Cardiac septum (tissue), 1 donor: Measurements from ENCODE around the gene CDO1. TPM values are rescaled to one million over a fixed set of nuclear protein-coding genes. Genes with fewer than 3 reads are reported as not detected.
"Not testable (repeated sequence)": the region's sequence is repeated elsewhere in the genome, so short reads cannot be mapped to it uniquely, and the experiment has no call there.

Experiments
- DNase-seq: peaks from one replicate; pipeline ENCODE4 v3.0.0-alpha.2; 2020; ENCODE audit warnings: low spot score
- intact Hi-C: fragments of 100-400 bp; cut with DNase I; formaldehyde crosslinking; loops from one replicate; pipeline ENCODE4 v1.14.0; 2022
- total RNA-seq: library from RNA; stranded (reverse); fragmentation: NEBNext Ultra II Directional; extraction: Animal tissue kit (Norgen Biotek cat#: 25700); gene quantifications from one replicate; pipeline ENCODE4 v1.2.1, GENCODE V29; 2021
- donor health status: DM: no; HTN: no; CAD: no.

Gene CDO1
- total RNA-seq, 1 donor from 2014 or later: 3.6 TPM

DNA sequence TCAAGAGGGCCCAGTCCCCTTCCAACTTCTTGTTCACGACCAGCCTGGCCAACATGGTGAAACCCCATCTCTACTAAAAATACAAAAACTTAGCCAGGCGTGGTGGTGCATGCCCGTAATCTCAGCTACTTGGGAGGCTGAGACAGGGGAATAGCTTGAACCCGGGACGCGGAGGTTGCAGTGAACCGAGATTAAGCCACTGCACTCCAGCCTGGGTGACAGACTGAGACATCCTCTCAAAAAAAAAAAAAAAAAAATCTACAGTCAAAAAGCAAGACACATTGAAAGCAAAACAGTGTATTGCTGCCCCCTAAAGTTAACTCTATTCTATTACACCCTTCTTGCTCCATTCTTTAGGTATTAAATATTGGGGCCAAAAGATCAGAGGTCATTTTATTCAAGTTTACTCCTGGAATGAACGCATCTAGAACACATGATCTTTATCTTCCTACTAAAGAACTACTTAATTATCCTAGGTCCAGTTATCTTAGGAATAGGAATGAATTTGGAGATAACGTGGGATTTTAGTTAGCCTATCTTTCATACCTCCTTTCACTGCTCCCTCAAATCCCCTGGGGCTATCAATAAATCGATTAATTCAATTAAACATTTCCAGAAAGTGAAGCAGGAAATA, 22.5 kb upstream of the CDO1 start:
- intact Hi-C loops: loop anchor here (2.0 to 10.0 kb wide), 2 partner anchors 204 to 294 kb away; partner anchors contain the start of gene FEM1C
- DNase-seq: no peak

DNA sequence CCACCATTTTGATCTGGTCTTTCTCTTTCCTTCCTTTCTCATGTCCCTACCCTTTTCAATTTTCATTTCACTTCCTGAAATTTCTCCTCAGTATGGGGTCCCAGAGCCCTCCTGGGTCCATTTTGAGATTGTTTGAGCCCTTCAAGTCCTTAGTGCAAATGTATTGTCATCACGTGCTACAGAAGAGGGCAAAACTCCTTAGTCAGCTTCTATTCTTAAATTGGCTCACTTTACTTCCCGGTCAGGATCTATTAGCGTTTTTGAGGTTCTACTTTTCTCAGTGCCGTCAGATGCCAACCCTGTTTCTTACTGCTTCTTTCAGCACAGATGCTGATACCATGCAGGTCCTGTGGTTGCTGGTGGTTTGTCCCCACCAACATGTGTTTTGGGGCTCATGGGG, 19.0 kb upstream of the CDO1 start:
- no peak for DNase-seq
- intact Hi-C loops: loop anchor here (10.0 kb wide), 1 partner anchor 291 kb away; the partner anchor contains the start of gene FEM1C

DNA sequence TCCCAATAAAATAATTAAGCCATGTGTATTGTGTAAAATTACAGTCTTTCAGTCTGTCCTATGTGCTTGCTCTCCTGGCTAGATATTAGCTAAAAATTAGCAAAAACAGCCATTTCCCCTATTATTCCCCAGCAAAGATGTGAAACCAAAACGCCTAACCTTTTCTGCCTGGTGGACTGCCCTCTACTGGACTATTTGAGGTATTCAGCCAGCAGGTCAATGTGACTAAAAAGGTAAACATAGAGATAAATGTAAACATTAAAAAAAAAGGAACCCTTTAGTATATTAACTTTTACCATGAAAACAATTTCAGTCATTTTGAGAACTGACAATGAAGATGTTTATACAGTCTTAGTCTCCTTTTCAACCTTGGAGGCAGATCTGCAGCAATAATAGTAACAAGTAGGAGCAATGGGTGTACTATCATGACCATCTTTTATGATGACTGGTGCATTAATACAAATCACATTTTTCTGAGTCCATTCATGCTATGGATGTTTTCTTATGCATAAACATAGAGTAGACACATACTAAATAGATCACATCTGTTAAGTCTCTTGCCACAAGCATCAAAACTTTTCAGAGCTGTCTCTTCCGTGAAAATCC, 14.8 kb upstream of the CDO1 start:
- DNase-seq: no peak
- intact Hi-C loops: loop anchor here (10.0 kb wide), 1 partner anchor 286 kb away; the partner anchor contains the start of gene FEM1C

DNA sequence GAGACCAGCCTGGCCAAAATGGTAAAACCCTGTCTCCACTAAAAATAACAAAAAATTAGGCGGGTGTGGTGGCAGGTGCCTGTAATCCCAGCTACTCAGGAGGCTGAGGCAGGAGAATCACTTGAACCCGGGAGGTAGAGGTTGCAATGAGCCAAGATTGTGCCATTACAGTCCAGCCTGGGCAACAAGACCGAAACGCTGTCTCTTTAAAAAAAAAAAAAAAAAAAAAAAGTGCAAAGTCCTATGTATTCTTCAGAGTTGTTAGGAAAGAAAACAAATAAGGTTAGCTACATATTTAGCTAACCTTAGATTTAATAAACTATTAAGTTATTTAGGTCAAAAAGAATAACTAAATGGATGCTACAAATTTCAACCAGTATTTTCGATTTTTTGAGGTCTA, 13.5 kb upstream of the CDO1 start:
- intact Hi-C loops: loop anchor here (10.0 kb wide), 1 partner anchor 285 kb away; the partner anchor contains the start of gene FEM1C
- DNase-seq: no peak

DNA sequence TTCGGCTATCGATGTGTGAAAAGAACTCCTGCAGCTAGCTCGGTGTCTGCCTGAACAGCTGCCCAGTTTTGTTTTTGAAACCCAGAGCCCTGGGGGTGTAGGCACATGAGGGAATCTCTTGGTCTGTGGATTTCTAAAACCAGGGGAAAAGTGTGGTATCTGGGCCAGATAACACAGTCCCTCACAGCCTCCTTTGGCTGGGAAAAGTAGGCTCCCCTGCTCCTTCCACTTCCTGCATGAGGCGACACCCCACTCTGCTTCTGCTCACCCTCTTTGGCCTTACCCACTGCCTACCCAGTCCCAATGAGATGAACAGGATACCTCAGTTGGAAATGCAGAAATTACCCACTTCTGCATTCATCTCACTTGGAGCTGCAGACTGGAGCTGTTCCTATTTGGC, 9.5 kb upstream of the CDO1 start:
- intact Hi-C loops: no loop called here
- DNase-seq: no peak

DNA sequence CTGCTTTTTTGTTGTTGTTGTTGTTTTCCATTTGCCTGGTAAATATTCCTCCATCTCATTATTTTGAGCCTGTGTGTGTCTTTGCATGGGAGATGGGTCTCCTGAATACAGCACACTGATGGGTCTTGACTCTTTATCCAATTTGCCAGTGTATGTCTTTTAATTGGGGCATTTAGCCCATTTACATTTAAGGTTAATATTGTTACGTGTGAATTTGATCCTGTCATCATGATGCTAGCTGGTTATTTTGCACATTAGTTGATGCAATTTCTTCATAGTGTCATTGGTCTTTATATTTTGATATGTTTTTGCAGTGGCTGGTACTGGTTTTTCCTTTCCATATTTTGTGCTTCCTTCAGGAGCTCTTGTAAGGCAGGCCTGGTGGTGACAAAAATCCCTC, 8.5 kb upstream of the CDO1 start:
- intact Hi-C loops: loop anchor here (5.0 kb wide), 1 partner anchor 453 kb away; no protein-coding TSS in a partner anchor
- not testable (repeated sequence) for DNase-seq

DNA sequence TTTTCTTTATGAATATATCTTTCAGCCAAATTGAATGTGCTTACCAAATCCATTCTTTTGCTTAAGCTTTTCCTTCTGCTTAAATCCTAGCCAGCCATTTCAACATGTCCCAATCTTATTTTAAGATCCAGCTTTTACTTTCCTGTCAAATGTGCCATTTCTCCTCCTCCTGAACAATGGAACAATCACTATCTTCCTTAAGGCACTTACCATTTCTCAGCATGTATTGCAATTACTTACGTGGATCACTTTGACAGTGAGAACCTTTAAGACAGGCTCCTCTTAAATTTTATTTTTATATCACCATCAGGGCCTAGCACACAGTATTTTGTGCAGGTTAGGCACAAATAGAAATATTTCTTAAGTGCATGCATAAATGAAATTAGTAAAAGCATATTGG, 4.4 kb upstream of the CDO1 start:
- DNase-seq: no peak
- intact Hi-C loops: loop anchor here (5.0 kb wide), 1 partner anchor 449 kb away; no protein-coding TSS in a partner anchor

DNA sequence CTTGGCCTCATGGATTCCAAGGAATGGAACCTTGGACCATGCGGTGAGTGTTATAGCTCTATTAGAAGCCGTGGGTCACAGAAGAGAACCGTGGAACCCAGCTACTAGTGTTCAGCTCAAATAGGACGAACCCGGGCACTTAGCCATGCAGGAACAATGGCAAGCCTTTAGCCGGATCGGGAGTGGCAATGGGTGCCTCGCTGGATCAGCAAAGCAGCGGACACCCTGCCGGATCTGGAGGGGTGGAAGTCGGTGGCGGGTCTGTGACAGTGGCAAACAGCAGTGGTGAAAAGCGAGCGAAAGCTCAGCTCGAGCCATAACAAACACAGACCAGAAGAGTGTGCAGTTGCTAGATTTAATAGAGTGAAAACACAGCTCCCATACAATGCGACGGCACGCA, 2.4 kb upstream of the CDO1 start:
- intact Hi-C loops: loop anchor here (5.0 kb wide), 1 partner anchor 42 kb away; no protein-coding TSS in a partner anchor
- no peak for DNase-seq

DNA sequence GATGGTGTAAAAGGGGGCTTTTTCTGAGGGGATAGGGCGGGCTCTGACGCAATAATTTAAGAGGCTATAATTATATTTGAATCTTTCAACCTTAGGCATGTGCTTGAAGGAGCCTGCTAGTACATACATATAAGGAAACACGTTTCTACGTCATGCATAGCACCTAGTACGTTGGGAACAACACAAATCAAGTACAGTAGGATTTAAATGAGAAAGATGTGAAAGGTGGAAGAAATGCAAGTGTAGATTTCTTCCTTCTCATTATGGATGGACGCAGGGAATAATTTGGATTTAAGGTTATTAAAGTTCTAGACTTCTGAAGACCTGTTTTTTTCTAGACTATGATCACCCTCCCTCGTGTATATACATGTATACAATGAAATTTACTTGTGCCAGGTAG, 927 bp upstream of the CDO1 start:
- intact Hi-C loops: loop anchor here (5.0 kb wide), 1 partner anchor 40 kb away; no protein-coding TSS in a partner anchor
- DNase-seq: no peak

DNA sequence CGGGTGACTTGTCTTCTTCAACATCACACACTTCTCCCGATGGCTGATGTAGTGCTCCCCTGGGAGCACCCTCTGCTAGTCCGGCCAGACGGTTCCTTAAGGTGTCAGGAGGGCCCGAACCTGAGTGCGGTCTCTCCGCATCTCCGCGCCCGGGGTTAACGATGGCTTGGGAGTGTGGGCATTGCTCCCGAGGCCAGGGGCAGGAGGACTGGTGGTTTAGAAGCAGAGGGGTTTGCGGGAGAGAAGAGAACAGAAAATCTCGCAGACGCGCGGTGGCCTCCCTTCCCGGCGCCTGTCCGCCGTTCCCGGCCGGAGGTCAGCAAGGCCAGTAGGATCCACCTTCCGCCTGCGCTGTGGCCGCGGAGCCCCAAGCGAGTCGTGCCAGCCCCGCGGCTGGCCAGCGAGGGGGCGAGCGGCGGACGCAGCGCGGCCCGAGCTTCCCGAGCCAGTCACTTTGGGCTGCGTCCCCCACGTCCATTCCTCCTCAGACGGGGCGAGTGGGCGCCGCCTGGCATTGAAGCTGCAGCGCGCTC, 700 bp downstream of the CDO1 start:
- DNase-seq: peak; percentile 66
- intact Hi-C loops: loop anchor here (5.0 kb wide), 1 partner anchor 38 kb away; no protein-coding TSS in a partner anchor

DNA sequence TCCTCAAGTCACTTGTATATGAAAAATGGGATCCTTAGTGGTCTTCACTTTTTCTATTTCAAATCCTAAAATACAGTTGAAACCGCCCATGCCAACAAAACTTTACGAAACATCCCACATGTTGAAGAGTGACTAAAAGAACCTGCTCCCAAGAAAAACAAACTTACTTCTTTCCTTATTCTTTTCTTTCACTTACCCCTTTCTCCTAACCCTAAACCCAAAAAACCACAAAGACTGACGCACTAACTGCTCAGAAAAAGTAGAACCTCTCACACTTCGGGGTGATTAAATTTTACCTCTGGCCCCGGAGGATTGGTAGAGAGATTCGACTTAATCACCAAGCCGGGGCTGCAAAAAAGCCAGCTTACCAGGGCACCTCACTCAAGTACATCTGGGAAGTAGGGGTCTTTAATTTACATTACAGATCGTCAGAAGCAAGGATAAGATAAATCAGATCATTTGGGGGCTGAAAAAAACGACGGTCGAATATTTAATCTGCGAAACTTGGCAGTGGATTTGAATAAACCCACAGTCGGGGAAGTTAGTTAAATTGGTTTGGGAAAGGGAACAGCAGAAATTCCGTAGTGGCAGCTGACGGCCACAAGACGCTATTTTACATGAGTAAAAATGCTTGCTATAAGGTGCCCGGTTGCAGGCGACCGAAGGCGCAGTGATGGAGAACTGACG, 1.3 kb downstream of the CDO1 start:
- intact Hi-C loops: loop anchor here (5.0 kb wide), 1 partner anchor 38 kb away; no protein-coding TSS in a partner anchor
- DNase-seq: no peak

DNA sequence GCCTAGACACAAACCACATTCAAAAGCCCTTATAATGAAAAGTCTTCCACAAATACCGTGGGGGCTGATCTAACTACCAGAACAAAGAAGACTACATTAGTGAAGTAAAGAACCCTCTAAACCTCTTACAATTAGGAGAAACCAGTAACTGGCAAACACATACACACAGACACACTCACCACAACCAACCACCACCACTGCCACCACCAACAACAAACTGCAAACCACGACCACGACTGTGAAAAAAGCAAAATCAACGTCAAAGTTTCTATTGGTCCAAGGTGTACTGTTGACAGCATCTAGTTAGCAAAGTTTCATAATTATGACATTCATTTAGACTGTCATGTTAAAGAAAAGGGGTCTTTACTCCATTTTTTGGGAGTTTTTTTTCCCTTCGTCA, 2.7 kb downstream of the CDO1 start:
- intact Hi-C loops: no loop called here
- no peak for DNase-seq

DNA sequence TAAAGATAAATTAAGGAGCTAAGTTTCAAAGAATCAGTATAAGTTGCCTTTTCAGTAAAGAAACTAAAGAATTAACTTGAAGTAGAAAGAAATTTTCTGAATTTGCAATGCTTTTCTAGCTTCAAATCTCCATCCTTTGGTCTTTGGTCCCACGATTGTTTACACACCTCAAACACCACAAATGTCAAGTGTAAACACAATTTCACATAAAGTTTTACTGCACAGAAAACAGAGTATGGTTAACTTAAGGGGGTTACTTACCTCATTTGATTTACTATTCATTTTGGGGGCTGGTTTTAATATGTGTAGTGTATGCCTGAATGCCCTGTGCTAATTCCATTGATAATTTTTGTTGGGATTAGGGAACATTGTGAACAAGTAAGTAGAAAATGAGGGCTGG, 4.1 kb downstream of the CDO1 start:
- no peak for DNase-seq
- intact Hi-C loops: no loop called here

DNA sequence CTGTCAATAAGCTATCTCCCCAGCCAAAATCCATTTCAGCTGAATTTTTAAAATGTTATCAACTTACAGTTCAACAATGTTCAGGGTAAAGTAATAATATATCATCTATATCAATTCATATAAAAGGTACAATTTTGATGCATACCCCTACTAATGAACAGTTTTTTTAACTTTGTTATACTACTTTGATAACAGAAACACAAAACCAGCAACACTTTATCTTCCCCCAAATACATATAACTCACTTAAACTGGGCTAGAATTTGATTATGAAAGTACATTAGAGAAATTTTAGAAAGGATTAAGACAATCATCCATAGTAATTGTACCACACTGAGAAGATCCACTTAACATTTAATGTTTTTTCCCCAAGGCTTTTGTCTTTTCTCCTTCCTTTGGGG, 5.1 kb downstream of the CDO1 start:
- no peak for DNase-seq
- intact Hi-C loops: no loop called here

DNA sequence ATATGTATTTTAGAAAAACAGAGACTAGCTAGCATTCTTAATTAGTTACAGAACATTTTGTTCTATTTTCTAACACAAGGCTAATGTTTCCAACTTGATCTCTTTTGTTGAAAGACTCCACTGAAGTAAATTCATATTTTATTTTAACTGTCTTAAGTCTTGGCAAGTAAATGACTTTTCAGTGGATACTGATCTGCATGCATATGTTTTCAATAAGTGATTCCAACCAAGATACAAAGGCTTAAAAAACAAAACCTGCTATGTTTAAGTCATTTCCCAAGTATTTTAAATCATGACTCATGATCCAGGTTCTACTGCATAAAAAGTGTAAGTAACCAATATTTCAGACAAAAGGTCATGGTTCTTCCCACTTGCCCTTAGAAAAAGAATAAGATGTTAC, 5.7 kb downstream of the CDO1 start:
- DNase-seq: no peak
- intact Hi-C loops: no loop called here

DNA sequence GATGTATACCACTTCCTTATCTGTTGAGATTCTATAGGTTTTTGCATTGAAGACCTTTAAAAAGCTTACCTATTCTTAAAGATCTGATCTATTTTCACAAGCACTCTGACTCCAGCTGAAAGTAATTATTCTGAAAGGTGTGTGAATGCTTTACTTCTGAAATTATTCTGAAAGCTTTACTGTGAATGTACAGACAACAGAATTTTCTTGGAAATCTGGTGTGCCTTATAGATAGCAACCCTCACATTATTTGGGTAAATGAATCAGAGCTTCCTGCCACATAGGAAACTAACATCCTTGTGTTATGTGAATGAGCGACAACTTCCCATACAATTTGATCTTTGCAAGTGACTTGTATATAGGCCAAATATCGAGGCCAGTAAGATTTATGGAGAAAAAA, 6.5 kb downstream of the CDO1 start:
- intact Hi-C loops: no loop called here
- no peak for DNase-seq

DNA sequence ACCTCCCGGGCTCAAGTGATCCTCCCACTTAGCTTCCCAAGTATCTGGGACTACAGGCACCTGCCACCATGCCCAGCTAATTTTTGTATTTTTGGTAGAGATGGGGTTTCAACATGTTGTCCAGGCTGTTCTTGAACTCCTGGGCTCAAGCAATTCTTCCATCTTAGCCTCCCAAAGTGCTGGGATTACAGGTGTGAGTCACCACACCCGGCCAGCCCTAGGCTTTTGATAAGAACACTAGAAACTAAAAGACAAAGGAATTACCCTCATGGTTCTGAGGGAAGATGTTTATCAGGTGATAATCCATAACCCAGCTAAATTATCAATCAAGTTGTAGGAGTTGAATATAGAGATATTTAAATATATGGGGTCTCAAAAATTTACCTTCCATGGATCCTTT, 8.4 kb downstream of the CDO1 start:
- DNase-seq, intact Hi-C loops: not testable (repeated sequence)

DNA sequence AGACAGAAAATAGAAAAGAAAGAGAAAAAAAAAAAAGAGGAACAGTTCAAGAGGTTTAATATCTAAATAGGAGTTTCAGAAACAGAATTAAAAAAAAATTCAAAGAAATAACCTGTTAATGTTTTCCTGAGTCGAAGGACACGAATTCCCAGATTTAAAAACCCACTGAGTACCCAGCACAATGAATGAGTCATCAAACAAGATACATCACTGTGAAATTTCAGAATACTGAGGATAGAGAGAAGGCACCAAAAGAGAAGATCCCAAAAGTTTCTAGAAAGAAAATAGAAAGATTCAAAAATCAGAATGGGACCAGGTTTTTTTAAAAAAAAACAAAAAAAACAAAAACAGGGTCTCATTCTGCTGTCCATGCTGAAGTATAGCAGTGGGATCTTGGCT, 8.8 kb downstream of the CDO1 start:
- DNase-seq: no peak
- intact Hi-C loops: no loop called here

DNA sequence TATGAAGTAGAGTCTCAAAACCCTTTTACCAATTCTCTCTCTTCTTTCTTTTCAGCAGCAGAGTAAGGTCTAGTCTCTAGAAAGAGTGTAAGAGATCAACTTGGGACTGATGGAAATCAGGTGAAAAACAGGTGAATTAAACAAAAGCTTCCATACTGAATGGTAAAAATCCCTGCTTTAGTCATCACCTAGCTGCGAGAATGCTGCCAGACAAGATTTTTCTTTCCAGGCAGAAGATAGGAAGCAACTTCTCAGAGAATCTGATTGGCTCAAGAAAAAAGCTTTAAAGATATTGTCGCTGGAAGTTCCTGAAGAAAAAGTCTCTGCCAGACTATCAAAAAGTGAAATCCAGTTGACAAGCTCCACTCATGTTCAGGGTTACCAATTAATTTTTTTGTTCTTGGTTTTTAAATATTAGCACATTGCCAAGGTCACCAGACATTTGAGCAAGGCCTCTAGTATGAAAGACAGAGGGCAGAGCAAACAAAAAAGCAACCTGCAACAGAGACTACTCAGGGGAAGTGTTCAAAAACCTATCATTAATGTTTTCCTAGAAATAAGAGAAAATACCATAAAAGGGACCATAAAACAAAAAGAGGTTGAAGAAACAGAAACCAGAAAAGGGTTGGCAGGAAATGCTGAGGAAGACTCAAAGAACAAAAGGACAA, 9.3 kb downstream of the CDO1 start:
- intact Hi-C loops: no loop called here
- no peak for DNase-seq

DNA sequence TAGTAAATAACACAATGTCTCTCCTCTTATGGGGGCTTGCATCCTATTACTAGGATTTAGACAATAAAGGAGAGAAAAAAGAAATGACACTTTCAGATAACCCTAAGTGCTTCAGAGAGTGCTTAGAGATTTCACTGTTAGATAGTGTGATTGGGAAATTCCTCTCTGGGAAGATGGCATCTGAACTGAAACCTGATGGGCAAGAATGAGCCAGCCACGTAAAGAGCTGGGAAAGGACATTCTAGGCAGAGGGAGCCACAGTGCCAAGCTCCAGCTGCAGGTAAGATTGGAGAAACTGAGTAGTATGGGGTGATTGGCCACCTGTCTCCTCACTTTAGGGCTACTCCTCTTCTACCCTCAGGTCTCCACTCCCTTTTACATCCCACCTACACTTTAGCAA, 14.5 kb downstream of the CDO1 start:
- intact Hi-C loops: no loop called here

More for the DNA sequence above, 14.5 kb downstream of the CDO1 start:
- DNase-seq: no peak
